Activated T-cell treated with anti-CD3 and anti-CD28 coated beads, Interleukin-2, amount 50 U/mL, for 1 hour (primary cell): ENCODE data around the gene DPAGT1.

Source experiments
- DNase-seq: peaks from one replicate; pipeline ENCODE4 v3.0.0-alpha.2; 2020

DPAGT1 gene

GRCh38 chr11:119055901-119056300, 45.8 kb downstream of the DPAGT1 start:
- no peak for DNase-seq

DNA sequence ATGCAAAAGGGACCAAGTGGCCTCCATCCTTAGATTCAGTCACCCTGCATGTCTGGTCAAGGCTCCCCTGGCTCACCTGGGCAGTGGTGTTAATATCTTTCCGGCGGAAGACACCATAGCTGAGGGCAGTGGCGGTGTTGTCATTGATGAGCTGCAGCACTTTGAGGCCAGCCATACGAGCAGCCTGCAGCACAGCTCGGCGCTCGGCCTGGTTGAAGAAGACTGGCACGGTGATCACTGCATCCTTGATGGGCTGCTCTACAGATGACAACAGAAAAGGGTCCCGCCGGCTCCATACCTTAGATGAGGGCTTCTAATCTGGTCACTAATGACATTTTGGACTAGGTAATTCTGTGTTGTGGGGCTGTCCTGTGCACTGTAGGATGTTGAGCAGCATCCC, 47.2 kb downstream of the DPAGT1 start:
- DNase-seq, result no peak

- no peak for DNase-seq
Measured at GRCh38 chr11:119052163-119052814, 49.4 kb downstream of the DPAGT1 start.

DNA sequence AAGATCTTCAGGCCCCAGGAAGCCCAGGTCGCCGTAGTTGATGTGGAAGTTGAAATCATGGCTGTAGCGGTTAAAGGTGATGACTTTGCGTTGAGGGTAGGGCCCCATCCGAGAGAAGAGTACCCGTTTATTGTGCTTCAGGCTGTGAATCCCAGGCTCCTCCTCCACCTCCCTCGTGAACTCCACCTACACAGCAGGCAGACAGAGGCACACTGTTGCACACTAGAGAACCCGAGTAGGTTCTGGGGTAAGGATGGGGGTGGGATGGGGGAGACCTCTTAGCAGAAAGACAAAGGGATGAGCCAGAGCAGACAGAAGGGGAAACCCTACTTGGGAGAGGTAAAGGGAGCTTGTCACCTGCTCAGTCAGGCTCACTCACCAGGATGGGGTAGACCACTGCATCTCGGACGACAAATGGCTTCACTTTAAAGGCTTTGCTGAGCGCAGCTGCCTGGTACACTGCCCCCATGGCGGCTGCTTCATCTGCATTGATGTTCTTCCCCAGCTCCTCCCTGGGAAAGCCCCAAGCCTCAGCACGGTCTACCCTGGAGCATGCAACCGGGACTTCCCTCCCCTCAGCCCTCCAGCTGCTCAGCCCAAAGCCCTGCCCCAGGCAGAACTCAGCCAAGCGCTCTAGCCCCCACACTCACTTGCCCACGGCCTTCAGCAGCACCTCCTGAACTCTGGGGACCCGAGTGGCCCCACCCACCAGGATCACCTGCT, 50.1 kb downstream of the DPAGT1 start:
- no peak for DNase-seq

- no peak for DNase-seq
Measured at GRCh38 chr11:119049081-119049480, 52.6 kb downstream of the DPAGT1 start.

- DNase-seq, result no peak
Measured at GRCh38 chr11:119048644-119049043, 53.0 kb downstream of the DPAGT1 start.

GRCh38 chr11:119047205-119047604, 54.4 kb downstream of the DPAGT1 start:
- no peak for DNase-seq
